Measurements from ENCODE around the gene CLEC16A. TPM values are rescaled to one million over a fixed set of nuclear protein-coding genes. Genes with fewer than 3 reads are reported as not detected.

CLEC16A gene
- total RNA-seq, 4 donors from 2014 or later = 20.2 to 28.8 (median 22.8) TPM

DNA sequence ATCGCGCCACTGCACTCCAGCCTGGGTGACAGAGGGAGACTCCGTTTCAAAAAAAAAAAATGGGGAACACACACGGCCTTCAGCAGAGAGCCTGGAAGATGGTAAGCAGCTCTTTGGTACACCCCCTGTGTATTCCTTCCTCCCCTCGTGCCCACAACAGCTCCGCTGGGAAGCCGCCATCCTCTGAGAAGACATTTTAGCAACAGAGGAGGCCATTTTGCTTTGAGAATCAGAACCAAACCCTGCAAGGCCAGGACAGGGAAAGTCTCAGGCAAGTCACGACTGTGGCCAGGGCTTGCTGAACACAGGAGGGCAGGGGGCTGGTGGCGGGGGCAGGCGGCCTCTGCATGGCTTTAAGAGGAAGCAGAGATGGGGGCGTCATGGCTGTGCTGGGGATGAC is 265.9 kb downstream of the CLEC16A start:
- TF ChIP-seq, protein P1, sequence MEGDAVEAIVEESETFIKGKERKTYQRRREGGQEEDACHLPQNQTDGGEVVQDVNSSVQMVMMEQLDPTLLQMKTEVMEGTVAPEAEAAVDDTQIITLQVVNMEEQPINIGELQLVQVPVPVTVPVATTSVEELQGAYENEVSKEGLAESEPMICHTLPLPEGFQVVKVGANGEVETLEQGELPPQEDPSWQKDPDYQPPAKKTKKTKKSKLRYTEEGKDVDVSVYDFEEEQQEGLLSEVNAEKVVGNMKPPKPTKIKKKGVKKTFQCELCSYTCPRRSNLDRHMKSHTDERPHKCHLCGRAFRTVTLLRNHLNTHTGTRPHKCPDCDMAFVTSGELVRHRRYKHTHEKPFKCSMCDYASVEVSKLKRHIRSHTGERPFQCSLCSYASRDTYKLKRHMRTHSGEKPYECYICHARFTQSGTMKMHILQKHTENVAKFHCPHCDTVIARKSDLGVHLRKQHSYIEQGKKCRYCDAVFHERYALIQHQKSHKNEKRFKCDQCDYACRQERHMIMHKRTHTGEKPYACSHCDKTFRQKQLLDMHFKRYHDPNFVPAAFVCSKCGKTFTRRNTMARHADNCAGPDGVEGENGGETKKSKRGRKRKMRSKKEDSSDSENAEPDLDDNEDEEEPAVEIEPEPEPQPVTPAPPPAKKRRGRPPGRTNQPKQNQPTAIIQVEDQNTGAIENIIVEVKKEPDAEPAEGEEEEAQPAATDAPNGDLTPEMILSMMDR (IDR thresholded peaks at IDR 0.05; ENCODE audit: low read depth) = no peak

DNA sequence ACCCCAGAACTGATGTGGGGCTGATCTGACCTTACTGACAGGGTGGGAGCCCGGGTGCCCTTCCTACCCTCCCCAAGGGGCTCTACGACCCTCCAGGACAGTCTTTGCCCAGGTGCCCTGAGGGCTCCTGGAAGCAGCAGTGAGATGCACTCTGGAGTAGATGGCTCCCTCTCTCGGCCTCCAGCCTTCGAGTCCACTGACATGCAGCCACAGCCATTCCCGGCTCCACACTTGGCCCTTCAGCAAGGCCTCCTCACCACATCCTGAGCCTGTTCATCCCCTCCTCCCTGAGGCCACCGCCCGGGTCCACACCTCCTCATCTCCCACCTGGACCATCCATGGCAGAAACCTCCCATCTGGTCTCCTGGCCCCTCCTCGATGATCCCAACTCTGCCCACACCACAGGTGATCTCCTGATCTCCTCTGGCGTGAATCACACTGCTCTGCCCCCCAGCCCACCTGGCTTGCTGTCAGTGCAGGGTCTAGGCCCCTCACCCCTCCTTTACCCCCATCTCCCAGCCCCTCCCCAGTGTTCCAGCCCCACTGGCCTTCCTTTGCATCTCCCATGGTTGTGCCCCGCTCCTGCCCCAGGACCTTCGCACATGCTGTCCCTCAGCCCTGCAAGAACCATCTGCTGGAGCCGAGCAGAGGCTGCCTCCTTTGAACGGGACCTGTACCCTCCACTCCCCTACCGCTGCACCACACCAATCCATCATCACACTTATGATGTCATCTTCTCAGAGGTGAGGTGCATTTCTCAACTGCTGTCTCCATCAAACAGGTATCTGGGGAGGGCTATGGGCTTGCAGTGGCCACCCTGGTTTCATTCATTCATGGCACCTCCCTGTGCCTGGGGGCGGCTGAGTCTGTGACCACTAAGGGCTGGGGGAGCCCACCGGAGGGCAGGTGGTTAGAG is 267.0 kb downstream of the CLEC16A start:
- TF ChIP-seq, protein P1 (IDR thresholded peaks at IDR 0.05; ENCODE audit: low read depth) = no peak

DNA sequence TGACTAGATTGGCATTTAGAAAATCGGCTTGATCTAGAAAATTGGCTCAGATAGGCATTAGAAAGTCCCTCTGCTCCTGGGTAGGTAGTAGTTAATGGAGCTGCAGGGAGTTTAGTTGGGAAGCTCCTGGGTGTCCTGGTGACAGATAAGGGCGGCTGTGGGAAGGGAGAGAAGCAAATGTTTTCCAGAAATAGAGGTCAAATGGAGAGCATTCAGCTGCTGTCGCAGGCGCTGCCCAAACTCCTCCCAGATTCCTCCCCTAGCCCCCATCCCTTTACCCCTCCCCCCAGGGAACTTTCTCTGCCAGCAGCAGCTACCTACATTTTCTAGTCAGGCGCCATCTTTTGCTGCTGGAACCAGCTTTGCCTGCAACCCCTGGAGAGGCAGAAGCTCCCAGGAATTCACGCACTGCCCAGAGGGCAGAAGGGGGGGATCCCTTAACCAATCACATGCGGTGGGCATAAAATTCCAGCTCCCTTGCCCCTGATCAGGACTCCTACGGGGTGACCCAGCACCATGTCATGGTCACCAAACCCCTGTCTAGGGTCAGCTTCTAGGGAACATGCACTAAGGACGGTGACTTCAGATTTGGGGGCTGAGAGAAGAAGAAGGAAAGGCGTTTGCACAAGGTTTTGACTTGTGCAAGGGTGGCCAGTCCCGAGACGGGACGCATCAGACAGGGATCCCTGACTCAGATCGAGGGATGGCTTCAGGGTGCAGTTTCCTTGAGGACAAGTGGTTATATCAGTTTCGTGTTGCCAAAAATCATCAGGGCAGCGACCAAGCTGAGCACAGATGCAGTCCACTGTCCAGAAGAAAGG is 267.8 kb downstream of the CLEC16A start:
- TF ChIP-seq, protein P1 (IDR thresholded peaks at IDR 0.05; ENCODE audit: low read depth) = no peak

DNA sequence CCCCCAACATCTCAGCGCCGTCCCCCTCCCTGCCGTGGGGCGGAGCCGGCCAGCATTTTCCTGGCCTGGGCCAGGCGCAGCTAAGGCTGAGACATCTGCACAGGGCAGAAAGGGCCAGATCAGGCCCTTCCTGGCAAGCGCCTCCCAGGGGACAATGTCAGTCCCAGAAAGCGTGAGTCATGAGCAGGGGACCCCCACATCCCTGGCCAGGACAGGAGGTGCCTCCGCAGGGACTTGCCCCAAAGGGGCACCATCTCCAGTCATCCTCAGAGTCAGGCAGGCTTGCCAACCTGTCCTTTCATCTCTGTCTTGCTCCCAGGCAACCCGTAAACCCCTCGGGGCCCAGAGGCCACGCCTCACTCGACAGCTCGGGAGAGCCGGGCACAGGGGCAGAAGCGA is 268.4 kb downstream of the CLEC16A start:
- TF ChIP-seq, protein P1 (IDR thresholded peaks at IDR 0.05; ENCODE audit: low read depth) = no peak

DNA sequence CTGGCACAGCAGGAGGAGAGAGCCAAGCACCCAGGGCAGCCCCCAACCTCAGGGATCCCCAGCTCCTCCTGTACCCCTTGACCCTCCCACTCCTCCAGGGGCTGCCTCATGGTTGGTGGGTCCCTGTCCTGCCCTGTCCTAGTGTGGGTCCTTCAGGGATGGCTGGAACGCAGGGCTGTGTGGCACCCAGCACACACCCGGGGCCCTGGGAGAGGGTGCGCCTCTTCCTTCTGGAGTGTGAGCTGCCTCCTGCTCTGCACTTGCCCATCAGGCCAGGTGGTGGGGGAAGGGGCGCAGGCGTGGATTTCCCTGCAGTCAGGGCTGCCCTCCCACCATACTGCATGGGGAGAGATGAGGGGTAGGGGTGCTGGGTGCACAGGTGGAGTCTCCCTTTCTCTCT is 269.0 kb downstream of the CLEC16A start:
- TF ChIP-seq, protein P1 (IDR thresholded peaks at IDR 0.05; ENCODE audit: low read depth) = no peak

DNA sequence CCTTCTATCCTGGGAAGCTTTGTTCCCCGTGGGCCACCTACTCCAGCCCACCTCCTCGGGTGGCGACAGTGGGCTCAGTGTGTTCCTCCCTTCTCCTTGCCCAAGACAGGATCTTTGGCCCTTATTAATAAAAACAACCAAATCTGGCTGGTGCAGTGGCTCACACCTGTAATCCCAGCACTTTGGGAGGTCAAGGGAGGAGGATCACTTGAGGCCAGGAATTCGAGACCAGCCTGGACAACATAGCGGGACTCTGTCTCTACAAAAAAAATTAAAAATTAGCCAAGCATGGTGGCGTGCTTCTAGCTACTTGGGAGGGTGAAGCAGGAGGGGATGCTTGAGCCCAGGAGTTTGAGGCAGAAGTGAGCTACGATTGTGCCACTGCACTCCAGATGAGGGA is 269.4 kb downstream of the CLEC16A start:
- TF ChIP-seq, protein P1 (IDR thresholded peaks at IDR 0.05; ENCODE audit: low read depth) = no peak
